Left forelimb (tissue), 1 donor: Measurements from ENCODE around the gene RING1.

Experiments used
- DNase-seq: peaks from one replicate; pipeline ENCODE4 v3.0.0-alpha.2; 2018; ENCODE audit warnings: low spot score

Gene RING1

DNA sequence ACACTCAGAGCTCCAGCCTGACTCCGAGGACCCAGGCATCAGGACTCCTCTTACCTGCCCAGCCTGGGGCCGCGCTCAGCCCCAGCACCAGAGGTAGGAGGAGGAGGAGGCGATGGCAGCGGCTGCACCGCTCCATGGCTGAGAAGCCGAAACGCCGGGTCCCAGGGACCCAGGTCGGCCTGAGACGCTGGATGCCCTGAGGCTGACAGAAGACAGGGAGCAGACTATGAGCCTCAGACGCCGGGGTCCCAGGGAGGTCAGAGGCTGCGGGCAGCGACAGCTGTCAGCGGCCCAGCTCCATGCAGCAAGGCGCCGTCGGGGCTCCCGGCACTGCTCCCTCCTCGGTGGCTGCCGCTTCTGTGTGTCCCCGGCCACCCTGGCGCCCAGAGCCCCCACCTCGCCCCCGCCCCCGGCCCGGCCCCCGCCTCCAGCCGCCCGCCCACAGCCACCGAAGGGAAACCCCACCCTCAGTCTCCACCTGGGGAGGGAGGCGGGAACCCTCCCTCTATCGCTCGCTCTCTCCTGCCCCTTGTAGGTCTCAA lies 16.1 kb upstream of the RING1 start, which contains the start of gene COL11A2:
COL11A2 (minus strand) TSS at position 363 of the 542 bp plus-strand sequence; CDS start at position 136, 227 bp downstream.
- no peak for DNase-seq

DNA sequence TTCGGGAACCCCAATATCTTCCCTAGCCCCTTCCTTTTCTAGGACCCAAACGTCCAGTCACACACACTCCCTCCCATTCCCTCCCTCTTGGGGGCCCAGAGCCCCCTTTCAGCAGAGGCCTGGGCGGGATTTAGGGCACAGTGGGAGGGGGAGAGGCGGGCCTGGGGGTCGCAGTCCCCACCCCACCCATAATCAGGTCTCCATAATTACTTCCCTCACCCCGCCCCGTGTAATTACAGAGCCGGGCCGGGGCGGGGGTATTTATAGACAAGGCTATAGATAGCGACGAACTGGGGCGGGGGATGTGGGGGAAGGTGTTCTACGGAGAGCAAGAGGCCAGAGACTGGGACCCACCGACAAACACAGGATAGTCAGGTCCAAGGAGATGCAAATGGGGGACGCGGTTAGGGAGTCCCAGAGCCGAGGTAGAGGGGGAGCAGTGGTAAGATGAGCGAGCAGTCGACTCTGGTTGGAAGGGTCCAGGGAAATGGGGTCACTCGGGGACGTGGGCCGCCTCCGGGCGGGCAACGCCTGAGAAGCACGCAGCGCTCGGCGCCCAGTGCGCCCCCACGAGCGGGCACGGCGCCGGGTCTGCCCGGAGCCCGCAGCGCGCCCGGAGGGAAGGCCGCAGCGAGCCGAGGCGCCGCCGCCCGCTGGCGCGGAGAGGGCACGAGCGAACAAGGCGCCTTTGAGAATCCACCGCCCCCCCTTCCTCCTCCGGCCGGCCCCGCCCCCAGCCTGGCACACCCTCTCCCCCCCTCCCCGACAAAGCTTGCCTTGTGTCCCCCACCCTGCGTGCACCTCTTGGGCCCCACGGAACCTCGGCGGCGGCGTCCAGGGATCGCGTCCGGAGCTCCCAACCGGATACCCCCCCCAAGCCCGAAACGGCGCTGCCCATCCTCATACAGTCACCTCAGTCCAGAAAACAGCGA lies 15.4 kb upstream of the RING1 start:
- no peak for DNase-seq

DNA sequence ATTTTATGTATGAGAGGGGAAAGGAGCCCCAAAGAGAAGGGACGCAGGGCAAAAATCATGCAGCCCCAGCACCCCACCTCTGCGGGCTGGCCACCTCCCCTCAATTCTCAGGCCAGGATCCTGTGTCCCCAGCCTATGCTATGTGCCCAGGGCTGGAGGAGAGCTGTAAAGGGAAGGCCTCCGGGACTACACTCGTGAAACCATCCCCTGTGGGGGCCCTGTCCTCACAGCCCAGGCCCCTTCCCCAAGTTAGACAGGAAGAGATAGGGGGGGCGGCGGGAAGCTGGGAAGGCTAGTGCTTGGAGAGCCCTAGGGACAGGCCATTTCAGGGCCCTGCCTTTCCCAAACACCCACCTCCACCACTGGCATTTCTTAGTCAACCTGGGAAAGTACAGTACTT lies 14.7 kb upstream of the RING1 start:
- DNase-seq = no peak

DNA sequence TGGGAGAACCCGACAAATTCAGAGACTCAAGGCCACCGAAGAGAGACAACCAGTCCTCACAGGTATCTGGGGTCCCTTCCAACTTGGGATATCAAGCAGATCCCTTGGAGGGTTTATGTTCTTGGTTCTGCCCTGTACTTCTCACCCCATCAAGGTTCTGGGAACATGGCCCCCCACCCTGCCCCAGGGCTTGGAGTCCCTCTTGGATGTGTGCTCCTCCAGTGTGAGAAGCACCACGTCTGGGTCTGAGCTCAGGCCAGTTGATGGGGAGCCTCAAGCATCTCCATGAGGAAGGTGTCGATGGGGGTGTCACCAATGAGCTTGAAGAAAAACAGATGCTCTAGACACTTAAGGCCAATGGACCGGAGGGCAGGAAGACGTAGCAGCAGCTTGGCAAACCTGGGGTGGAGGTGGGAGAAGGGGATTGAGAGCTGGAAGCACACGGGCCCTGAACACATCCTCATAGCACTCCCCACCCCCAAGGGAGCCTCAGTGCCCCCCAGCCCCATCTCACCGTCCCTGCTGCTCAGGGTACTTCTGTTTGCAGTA lies 13.8 kb upstream of the RING1 start:
- no peak for DNase-seq

DNA sequence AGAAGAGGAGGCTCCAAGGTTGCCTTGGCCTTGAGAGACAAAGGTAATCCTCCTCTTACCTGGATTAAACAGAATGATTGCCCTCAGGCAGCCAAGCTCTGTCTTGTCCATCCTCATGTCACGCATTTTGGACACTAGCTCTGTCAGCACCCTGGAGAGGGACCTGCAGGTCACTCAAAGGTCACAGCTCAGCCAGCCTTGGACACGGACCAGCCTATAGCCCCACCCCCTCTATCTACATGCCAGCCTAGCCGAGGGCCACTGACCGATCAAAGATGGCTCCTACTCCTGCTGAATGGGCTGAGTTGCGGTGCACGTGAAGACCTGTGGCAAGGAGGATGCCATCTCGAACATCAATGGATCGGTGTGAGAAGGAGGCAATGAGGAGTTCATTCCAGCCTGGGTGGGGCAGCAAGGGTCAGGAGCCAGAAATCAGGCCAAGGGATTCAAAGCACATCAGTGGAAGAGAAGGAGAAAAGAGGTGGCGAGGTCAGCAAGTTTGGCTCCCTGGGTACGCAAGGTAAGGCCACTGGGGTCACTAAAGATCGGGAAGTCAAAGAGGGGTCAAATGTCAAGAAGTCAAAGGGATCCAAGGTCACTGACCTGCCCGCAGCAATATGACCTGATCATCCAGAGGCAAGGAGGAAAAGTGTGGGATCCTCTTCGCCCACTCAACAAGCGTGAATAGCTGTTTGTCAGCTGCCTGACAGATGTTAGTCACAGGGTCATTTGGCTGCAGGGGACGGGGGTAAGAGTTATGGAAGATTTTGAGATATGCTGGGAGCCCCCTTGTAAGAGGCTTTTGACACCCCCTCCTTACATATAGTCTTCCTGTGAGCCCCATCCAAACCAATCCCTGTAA lies 12.8 kb upstream of the RING1 start:
- DNase-seq = no peak

DNA sequence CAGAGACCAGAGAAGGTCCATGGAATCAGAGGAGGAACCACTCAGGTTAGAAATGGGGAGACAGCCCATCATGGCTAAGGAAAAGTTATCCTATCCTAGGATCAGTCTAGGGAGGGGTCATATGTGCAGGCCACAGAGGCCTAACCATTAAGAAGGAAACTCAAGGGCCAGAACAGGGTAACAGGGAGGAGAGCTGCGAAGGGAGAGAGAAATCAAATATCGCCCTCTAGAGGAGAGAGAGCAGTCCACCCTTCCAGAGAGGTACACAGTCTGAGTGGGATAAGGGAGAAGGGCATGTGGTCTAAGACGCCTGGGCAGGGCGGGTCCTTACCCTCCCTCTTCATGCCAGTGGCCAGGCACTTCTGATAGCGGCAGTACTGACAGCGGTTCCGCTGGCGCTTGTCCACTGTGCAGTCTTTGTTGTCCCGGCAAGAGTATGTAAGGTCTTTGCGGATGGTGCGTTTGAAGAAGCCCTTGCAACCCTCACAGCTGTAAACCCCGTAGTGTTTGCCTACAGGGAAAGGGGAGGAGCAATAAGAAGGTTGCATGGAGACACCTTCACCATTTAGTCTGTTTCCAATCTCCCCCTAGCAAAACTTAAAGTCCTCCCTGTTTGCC lies 10.8 kb upstream of the RING1 start:
- no peak for DNase-seq

DNA sequence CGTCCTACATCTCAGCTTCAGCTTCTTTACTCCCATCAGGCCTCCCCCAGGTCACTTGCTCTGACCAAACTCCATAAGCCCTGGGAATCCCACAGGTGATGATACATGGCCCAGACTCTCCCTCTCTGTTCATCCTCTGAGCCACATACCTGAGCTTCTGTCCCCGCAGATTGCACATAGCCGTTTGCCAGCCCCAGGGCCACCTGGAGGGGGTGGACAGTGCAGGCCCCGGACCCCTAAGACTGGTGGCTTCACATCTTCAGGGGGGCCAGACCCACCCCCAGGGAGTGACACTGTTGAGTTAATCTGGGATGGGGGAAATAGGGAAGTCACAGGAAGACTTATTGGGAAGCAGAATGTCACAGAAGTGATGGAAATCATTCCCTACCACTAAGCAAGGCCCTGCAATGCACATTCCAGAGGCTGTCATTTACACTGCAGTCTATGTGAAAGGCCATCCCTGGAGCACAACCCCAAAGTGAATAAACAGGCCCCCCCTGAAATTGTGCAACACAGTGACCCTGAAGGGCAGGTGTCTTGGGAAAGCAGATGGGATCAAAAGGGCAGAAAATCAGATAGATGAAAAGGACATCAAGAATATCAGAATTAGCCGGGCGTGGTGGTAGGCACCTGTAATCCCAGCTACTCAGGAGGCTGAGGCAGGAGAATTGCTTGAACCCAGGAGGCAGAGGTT lies 10.0 kb upstream of the RING1 start:
- DNase-seq = no peak

DNA sequence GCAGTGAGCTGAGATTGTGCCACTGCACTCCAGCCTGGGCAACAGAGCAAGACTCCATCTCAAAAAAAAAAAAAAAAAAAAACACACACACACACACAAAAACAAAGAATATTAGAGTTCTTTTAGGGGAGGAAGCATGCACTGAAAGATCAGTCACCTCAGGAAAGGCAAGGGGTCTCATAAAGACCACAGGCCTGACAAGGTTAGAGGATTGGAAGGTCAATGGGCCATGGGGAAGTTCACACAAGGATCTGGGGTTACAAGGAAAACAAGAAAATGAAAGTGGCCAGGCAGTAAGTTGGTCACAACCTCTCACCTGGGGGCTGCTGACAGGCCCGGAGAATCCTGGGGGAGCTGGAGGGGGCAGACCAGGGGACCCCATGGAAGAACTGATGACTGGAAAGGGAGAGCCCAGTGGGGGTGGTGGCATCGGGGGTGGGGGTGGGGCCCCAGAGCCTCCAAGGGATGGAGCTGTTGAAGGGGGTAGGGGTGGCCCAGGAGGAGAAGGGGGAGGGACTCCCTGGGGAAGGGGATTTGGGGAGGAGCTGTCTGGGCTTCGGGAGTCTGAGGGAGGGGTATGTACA lies 9.4 kb upstream of the RING1 start:
- no peak for DNase-seq

DNA sequence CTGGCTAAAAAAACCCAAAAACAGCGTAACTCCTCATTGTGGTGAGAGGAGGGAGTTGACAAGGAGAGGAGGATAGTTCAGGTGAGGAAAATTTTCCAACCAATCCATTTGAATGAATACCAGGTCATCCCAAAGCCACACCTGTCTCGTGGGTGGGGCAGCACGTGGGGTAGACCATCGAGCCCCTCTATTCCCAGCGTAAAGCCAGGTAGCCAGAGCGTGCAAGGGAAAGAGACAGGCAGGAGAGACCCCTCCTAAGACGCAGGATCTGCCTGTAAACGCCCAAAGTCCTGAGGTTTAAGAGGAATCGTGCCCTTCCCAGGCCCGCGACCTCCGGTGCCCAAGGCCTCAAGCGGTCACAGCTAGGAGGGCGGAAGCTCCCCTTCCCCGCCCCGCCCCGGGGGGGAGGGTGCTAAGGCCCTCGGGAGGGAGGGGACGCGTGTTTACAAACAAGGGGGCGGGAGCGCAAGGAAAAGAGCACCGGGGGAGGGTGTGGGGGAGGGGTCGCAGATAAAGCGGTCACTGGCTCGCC lies 8.5 kb upstream of the RING1 start:
- DNase-seq = no peak

DNA sequence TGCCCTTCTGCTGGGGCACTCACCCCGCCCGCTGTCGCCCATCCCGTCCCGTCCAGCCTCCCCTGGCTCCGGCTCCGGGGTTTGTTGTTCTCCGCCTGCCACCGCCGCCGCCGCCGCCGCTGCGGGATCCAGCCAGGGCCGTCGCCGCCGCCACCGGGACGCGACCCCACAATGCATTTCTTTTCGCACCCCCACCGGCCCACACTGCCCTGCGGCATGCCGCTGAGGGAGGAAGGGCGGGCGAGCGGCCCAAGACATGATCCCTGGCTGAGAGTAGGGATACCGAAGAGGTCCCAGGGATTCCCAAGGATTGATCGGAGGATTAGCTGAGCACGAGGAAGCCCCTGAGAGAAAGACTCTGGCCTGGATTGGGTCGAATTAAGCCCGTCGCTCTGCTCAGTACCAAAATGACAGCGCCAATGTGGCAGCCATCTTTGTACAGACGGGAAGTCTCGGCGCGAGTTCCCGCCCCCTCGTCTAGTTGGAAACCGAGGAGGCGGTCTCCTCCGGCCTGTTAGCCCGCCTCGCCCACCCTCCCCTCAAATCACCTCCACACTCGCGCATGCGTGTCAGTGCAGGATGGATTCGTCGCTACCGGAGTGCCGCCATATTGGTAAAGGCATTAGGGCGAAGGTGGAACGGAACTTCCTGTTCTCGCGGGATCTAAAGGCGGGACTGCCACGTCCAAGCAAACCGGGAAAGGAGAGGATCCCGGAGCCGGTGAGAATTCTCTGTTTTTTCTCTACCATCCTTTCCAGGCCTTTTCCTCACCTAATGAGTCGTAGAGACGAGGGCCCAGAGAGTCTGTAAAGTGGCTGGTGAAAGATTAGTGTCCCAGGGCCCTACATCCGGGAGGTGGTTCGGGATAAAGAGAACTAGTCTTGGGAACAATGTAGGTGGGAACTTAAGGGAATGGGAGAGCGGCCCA lies 7.8 kb upstream of the RING1 start, which contains the start of the genes RXRB and SLC39A7:
RXRB (minus strand) TSS at position 447 of the 928 bp plus-strand sequence; CDS start at position 258, 189 bp downstream.
SLC39A7 (plus strand) TSS at position 649 of the 928 bp plus-strand sequence. CDS start 379 bp downstream, outside the sequence.
- DNase-seq = peak; percentile 98

DNA sequence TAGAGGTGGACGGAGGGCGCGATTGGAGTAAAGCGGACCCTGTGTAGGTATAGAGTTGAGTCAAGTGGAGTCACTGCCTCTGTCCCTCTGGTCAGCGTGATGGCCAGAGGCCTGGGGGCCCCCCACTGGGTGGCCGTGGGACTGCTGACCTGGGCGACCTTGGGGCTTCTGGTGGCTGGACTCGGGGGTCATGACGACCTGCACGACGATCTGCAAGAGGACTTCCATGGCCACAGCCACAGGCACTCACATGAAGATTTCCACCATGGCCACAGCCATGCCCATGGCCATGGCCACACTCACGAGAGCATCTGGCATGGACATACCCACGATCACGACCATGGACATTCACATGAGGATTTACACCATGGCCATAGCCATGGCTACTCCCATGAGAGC lies 7.2 kb upstream of the RING1 start:
- DNase-seq = no peak

DNA sequence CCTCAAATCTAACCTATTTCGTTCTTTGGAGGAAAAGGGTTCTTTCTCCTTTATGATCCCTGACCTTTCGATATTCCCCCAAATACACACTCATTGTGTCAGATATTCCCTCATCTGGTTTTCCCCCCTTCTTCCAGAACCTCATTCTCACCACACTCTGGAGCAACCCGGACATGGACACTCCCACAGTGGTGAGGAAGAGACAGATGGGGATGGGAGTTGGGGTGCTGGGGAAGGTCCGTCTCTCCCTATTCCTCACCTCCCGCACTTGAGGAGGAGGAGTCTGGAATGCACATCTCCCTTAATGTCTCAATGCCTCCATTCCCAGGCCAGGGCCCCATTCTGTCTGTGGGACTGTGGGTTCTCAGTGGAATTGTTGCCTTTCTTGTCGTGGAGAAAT lies 6.4 kb upstream of the RING1 start:
- DNase-seq = peak; percentile 31

DNA sequence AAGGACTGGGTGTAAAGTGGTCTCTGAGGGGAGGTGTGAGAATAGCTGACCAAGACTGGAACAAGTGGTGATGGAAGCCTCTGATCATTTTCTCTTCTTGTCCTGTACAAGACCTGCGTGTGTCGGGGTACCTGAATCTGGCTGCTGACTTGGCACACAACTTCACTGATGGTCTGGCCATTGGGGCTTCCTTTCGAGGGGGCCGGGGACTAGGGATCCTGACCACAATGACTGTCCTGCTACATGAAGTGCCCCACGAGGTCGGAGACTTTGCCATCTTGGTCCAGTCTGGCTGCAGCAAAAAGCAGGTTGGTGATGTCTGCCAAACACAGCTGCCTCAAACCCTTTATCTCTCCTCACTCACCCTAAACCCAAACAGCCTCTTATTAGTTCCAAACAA lies 5.5 kb upstream of the RING1 start:
- peak; percentile 45 for DNase-seq

DNA sequence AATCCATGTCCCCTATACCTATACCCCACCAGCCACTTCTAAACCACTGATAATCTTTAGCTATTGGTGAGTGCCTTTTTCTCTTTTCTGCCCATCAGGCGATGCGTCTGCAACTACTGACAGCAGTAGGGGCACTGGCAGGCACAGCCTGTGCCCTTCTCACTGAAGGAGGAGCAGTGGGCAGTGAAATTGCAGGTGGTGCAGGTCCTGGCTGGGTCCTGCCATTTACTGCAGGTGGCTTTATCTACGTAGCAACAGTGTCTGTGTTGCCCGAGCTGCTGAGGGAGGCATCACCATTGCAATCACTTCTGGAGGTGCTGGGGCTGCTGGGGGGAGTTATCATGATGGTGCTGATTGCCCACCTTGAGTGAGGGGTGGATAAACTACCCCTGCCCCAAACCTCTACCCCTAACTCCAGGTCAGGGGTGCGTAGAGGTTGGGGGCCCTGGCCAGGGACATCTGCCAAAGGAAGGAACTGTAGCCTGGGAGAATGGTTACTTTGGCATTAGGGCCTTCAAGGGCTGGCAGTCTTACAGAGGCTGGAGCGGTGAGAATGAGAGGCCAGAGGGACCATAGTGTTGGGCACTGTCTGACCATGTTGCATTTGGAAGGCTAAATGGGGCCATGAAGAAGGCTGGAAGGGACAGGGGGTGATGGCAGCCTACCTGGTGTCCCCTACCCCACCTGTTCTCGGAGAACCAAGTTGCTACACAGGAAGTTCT lies 4.7 kb upstream of the RING1 start:
- DNase-seq = peak; percentile 55

DNA sequence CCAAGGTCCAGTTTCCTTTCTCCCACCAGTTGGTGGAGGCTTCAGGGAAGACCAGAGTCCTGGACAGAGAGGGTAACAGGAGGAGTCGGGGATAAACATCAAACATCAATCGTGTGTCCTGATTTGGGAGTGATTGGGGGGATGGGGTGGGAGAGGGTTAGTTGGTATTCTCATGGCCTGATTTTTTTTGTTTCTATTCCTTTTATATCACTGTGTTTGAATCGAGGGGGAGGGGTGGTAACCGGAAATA lies 4.2 kb upstream of the RING1 start:
- no peak for DNase-seq

DNA sequence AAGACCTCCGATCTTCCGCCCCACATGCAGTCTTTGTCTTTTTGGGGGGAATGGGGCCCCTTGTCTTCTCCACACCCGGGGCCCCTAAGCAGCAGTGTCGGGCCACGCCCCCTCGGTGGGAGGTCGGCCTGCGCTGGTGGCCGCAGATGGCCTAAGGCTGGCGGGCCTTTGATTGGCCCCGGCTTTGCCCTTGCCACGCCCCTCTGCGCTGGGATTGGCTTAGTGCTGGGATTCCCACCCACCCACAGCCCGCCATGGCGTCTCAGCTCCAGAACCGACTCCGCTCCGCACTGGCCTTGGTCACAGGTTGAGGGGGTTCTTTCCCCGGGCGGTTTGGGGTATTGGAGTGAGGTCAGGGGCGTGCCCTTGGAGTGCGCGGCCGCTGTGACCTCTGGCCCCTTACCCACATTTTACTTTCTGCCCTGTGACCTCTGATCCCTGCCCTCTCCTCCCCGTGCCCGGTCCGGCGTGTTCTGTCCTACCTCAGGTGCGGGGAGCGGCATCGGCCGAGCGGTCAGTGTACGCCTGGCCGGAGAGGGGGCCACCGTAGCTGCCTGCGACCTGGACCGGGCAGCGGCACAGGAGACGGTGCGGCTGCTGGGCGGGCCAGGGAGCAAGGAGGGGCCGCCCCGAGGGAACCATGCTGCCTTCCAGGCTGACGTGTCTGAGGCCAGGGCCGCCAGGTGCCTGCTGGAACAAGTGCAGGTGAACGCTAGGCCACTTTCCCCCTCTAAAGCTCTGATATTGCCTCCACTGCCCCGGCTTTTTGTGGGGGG lies 3.7 kb upstream of the RING1 start, which contains the start of gene HSD17B8:
HSD17B8 (plus strand) TSS at position 241 of the 776 bp plus-strand sequence; CDS start at position 255, 14 bp downstream.
- peak; percentile 92 for DNase-seq

DNA sequence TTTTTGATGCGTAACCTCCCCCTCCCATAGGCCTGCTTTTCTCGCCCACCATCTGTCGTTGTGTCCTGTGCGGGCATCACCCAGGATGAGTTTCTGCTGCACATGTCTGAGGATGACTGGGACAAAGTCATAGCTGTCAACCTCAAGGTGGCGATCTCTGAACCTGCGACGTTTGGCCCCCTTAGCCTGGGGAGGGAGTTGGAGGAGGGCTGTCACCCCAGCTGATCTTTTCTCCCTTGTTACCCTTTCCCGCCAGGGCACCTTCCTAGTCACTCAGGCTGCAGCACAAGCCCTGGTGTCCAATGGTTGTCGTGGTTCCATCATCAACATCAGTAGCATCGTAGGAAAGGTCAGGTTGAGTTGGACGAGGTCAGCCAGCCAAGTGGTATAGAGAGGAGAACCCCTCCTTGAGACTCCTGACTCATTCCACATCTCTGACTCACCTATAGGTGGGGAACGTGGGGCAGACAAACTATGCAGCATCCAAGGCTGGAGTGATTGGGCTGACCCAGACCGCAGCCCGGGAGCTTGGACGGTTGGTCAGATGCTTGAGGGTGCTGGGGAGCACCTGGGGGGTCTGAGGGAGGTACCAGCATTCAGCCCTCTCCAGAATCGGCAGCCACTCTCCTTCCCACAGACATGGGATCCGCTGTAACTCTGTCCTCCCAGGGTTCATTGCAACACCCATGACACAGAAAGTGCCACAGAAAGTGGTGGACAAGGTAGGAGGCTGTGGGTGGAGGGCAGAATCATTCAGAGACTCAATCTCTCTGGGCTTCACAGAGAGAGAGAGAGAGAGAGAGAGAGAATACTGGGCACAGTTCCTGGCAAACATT lies 2.9 kb upstream of the RING1 start:
- no peak for DNase-seq
